Activated naive CD4-positive, alpha-beta T cell treated with Interleukin-2 at 50 U/mL for 16 hours (primary cell): ENCODE data around the gene HNRNPUL2.
"Not testable (repeated sequence)": the region's sequence is repeated elsewhere in the genome, so short reads cannot be mapped to it uniquely, and the experiment has no call there.

Experiments used
- DNase-seq: peaks from one replicate; pipeline ENCODE4 v3.0.0-alpha.2; 2020

The HNRNPUL2 gene

DNA sequence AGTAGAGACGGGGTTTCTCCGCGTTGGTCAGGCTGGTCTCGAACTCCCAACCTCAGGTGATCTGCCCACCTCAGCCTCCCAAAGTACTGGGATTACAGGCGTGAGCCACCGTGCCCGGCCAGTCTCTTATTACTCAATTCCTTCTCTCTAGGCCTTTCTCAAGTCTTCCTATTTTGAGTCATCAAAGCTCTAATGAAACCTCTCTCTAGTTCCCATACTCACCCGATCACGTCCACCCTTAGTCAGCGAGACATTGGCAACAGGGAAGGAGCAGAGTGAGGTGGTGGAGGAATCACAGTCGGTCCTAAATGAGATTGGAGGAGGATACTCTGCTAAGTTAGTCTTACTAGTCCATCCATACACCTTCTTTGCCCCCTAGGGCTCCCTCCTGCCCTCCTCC, 25.0 kb downstream of the HNRNPUL2 start:
- DNase-seq = no peak

DNA sequence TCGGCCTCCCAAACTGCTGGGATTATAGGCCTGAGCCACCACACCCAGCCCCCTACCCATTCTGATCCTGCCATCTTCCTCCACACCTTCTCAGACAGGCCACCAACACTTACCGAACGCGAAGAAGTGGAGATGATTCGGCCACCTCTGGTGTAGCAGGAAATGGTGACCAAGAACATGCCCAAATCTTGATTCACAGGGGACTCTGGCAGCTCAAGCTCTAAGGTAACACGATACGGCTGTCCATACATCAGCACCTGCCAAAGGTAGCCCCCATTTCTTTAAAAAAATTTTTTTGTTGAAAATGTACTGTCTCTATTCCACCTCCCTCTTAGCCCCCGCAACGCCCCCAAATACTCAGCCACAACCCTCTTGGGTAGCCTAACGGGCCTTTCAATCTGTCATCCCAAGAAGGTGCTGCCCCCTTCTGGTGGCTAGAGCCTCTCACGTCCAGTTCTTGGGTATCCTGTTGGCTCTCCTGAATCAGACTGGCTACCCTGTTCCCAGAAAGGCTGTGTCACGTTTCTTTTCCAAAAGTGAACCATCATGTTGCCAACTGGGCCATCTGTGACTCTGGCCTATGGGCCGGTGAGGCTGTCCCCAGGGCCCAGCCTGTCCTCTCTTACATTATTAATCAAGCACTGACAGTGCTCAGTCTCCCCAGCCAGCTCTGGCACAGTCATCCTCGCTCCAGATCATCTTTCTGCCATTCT, 32.6 kb downstream of the HNRNPUL2 start:
- DNase-seq = peak; percentile 77

DNA sequence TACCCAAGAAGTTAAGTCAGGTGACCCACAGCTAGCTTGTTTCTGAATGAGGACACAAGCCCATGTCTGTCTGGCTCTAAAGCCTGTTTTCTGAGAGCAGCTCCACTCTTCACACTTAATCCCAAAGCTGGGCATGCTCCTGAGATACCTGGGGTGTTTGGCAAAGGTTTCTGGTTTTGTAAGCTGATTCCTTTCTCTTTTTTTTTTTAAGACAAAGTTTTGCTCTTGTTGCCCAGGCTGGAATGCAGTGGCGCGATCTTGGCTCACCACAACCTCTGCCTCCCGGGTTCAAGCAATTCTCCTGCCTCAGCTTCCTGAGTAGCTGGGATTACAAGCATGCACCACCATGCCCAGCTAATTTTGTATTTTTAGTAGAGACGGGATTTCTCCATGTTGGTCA, 33.6 kb downstream of the HNRNPUL2 start:
- DNase-seq = not testable (repeated sequence)

DNA sequence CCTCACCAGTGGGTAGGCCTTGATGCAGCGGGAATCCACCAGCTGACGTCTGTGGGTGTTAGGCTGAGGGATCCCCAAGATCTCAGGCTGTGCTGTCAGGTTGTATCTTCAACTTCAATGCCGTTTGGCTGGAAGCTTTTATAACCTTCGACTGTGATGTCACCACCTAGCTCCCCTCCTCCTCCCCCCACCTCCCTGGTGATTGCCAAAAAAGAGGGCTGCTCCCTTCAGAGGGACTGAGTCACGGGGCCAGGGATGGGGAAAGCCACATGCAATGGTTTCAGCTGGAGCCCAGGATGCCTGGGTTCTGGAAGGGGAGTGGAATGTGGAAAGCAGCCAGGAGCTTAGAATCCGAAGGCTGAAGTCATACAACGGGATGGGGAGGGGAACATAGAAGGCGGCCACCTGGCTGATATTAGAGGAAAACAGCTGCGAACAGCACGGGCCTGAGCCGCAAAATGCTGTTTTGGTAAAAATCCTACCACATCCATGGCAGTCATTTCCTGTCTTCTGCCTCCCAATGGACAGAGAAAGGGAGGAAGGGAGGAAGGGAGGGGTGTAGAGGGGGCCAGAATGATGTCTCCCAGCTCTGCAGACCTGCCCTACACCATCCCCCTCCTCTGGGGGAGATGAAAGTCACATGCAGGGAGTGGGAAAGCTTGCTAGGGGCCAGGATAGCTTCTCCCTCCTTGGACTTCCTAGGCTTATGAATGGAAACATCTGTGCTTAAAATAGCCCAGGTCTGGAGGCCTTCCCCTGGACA, 37.7 kb downstream of the HNRNPUL2 start, which contains the start of gene LRRN4CL:
LRRN4CL (minus strand) TSS at position 110 of the 763 bp plus-strand sequence. CDS start 1,022 bp downstream, outside the sequence.
- no peak for DNase-seq

DNA sequence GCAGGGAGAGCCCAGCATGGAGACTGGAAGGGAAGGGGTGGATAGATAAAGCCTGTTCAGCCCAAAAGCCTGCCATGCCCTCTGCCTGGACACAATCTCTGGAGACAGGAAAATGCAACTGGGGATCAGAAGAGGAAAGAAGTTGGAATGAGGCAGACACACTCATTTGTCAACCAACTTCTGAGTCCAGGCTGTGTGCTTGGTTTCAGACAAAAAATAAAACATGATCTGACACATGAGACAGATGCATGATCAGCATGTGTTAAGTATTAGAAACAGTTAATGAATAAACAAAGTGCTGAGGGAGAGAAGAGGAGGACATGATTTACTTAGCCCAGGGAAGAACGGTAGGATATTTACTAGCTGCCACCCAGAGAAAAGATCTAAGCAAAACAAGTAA, 38.8 kb downstream of the HNRNPUL2 start:
- DNase-seq = no peak

DNA sequence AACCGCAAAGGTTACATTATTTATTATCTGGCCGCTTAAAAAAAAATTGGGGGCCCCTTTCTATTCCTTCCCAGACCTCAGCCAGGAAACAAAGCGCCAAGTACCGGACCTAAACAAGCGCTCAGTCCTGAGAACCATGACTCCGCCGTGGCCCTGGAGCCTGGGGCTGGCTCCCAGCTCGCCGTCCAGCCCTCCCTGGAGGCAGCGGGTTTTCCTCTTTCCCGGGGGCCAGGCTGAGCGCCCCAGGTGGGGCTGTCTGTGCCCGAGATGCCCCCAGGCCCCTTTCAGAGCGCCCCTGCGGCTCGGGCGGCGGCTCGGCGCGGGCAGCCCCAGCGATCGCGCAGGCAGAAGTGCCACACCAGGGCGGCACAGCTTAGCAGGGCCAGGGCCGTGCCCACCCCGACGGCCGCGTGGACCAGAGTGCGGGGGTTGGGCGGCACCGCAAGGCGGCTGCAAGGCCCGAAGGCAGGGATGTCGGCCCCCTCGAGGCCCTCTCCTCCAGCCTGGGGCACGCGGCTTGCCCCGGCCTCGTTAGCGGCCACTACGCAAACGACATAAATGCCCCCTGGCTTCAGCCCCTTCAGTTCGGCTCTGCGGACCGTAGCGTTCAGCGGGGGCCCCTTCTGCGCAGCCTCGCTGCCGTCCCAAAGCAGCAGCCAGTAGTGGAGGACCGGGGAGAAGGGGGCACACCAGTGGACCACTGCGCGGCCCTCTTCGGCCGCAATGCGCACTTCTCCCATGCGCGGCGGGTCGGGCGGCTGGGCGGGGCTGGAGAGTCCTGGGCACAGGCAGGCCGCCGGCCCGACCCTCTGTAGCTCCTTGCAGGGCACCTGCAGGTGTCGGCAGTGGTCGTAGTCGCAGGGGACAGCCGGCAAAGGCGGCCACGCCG, 39.5 kb downstream of the HNRNPUL2 start:
- DNase-seq = no peak

DNA sequence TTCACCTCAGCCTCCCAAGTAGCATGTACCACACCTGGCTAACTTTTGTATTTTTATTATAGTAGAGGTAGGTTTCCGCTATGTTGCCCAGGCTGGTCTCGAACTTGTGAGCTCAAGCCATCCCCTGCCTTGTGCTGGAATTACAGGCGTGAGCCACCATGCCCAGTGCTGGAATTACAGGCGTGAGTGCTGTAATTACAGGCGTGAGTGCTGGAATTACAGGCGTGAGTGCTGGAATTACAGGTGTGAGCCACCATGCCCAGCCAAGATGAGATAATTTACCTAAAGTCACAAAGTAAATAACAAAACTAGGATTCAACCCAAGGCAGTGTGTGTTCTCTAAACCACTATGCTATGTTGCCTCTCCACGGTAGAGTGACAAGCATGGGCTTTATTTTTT, 44.7 kb downstream of the HNRNPUL2 start:
- no peak for DNase-seq

DNA sequence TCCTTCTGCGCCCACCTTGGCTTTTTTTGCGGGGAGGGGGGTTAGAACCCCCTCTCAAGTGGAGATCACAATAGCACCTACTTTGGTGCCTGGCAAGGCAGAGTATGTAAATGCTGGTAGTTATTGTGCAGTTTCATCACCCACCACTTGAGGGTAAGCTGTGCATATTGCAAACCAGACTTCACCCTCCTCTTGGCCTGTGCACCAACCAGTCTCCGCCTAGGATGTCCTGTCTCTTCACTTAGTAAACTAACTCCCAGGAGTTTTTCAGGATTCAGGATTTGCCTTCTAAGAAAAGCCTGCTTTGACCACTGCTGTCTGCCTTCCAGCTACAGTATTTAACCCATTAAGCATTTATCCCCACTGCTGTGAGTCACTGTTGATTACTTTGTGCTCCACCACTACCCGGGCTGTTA, 46.4 kb downstream of the HNRNPUL2 start:
- peak; percentile 33 for DNase-seq

DNA sequence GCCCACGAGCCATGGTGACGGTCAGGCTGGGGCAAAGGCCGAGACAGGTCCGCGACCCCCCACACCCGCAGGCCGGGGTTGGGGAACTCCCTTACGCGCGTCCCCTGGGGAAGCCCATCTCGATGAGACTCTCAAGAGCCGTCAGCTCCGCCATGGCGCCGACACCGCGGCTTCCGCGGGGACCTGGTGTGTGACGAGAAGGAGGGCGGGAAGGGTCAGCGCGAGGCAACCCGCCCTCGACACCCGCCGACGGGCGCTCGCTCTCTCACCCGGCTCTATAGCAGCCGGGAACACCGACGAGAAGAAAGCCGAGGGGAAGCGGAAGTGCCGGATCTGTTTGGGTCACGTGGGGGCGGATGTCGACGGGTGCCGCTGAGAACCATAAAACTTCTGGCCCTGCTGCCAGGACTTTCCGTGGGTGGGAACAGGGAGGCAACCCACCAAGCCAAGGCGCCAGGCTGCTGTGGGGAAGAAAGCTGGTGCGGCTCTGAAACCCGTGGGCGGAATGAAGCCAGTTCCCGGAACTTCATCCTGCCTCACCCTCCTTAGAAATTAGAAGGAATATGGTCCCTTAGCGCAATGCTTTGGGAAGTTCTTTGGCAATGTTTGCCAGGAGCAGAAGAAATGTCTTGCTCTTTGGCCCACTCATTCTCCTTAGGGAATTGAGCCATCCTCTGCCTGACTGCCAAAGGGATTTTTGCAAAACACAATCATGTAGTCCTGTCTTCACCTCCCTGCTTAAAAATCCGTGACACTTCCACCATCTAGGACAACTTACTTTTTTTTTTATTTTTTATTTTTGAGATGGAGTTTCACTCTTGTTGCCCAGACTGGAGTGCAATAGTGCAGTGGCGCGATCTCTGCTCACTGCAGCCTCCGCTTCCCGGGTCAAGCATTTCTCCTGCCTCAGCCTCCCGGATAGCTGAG, 48.2 kb downstream of the HNRNPUL2 start, which contains the start of gene UBXN1:
UBXN1 (minus strand) TSS at position 304 of the 927 bp plus-strand sequence; CDS start at position 154, 150 bp downstream.
- DNase-seq = peak; percentile 88

DNA sequence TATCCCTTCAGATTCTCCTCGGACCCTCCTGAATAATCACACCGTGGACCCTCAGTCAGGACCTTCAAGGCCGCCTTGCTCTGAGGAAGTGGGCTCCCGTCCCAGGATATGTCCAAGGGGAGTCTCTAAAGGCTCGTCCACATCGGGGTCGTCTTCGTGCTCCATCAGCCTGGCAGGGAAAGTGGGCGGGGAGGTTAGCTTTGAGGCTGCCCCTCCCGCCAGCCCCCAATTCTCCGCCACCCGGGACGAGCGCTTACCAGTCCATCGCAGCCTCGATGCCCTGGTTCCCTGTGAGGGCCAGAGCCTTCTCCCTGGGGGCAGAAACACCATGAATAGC, 48.9 kb downstream of the HNRNPUL2 start:
- no peak for DNase-seq

DNA sequence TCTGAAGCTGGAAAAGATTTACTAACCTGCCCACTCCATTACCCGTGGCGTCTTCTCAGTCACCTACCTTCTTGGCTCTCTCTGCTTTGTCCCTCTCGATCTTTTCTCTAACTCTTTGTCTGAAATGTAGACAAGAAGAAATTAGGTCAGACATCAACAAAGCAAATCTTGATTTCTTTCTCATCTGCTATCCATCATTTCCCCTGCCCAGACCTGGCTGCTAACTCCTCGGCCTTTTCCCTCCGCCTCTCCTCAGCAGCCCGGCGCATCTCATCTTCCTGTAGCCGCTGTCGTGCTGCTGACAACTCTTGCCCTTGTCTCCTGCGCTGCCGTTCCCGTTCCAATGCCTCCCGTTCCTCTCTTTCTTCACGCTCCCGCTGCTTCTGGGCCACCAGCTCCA, 49.5 kb downstream of the HNRNPUL2 start:
- no peak for DNase-seq

DNA sequence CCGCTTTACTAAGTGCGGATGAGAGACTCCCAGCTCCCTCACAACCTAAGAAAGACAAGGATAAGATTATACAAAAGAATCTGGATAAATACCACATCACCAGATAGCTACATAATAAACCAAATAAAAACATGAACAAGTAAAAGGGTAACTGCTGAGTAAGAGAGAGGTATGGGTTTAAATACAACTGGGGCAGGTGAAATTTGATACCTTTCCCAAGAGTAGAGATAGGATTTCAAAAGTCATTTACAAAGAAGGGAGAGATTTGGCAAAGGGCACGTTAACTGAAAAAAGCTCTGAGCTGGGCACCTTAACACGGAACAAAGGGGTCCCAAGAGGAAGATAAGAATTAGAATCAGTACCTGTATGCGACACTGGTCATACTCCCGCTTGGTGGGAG, 50.1 kb downstream of the HNRNPUL2 start:
- no peak for DNase-seq

DNA sequence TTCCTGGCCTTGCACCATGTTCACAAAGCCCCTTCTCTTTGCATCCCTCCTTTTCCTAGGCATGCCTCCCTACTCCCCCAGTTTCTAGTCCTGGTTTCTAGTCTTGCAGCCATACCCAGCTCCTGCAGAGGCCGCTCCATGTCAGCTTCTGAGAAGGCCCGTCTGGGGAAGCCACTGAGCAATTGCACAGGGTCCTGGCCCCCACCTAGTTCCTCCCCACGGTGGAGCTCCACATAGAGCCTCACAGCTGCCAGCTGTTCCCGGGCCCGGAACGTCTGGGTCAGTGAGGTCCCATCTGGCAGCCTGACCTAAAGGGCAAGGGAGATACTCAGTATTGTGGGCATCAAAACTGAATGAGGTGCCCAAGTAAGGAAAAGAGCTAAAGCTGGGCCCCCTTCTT, 50.6 kb downstream of the HNRNPUL2 start:
- no peak for DNase-seq

DNA sequence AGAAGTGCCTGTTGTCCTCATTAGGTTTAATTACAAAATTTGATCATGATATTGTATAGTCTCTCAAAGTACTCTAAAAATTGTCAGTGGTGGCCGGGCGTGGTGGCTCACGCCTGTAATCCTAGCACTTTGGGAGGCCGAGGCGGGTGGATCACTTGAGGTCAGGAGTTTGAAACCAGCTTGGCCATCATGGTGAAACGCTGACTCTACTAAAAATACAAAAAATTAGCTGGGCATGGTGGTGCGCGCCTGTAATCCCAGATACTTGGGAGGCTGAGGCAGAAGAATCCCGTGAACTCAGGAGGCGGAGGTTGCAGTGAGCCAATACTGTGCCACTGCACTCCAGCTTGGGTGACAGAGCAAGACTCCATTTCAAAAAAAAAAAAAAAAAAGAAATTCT, 51.8 kb downstream of the HNRNPUL2 start:
- DNase-seq = not testable (repeated sequence)

DNA sequence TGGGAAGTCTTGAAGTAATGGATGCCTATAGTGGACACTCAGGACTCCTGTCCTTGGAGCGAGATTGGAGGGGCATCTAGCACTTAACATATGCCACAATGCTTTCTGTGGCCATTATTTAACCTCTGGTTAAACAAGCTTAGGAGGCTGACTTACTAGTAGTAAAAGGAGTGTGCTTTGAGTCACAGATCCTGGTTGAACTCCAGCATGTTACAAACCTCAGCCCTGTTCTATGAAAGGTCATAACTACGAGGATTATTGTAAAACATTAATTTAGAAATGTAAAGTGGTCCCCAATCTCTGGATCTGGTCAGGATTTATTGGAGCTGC, 54.1 kb downstream of the HNRNPUL2 start:
- DNase-seq = no peak

DNA sequence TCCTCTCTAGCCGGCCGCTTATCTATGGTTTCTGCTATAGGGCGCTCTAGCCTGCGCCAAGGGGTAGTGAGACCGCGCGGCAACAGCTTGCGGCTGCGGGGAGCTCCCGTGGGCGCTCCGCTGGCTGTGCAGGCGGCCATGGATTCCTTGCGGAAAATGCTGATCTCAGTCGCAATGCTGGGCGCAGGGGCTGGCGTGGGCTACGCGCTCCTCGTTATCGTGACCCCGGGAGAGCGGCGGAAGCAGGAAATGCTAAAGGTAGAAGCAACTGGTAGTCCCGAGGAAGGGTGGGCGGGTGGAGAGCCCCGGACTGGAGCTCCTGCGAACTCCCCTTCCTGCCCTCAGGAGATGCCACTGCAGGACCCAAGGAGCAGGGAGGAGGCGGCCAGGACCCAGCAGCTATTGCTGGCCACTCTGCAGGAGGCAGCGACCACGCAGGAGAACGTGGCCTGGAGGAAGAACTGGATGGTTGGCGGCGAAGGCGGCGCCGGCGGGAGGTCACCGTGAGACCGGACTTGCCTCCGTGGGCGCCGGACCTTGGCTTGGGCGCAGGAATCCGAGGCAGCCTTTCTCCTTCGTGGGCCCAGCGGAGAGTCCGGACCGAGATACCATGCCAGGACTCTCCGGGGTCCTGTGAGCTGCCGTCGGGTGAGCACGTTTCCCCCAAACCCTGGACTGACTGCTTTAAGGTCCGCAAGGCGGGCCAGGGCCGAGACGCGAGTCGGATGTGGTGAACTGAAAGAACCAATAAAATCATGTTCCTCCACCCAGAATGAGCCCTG, 55.5 kb downstream of the HNRNPUL2 start, which contains the start of the genes LBHD1 and UQCC3:
LBHD1 (minus strand) TSS at position 660 of the 782 bp plus-strand sequence. CDS start 2,236 bp downstream, outside the sequence.
UQCC3 (plus strand) TSS at position 66 of the 782 bp plus-strand sequence; CDS start at position 139, 73 bp downstream.
- peak; percentile 86 for DNase-seq

DNA sequence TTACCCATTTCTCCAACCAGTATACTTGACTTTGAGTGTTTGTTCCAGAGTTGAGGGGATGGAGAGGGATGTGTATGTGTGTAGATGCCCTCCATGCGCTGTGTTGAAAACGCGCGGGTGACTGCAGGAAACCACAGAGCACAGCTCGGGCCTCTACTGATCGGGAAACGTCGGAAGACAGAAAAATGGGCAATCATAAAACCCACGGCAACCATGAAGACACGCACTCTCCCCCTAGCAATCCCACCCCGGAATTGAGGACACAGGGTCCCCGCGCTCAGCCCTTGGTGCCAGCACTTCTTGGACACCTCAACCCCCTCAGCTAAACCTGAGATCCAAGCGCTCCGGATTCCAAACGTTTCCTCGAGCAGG, 56.0 kb downstream of the HNRNPUL2 start:
- no peak for DNase-seq

DNA sequence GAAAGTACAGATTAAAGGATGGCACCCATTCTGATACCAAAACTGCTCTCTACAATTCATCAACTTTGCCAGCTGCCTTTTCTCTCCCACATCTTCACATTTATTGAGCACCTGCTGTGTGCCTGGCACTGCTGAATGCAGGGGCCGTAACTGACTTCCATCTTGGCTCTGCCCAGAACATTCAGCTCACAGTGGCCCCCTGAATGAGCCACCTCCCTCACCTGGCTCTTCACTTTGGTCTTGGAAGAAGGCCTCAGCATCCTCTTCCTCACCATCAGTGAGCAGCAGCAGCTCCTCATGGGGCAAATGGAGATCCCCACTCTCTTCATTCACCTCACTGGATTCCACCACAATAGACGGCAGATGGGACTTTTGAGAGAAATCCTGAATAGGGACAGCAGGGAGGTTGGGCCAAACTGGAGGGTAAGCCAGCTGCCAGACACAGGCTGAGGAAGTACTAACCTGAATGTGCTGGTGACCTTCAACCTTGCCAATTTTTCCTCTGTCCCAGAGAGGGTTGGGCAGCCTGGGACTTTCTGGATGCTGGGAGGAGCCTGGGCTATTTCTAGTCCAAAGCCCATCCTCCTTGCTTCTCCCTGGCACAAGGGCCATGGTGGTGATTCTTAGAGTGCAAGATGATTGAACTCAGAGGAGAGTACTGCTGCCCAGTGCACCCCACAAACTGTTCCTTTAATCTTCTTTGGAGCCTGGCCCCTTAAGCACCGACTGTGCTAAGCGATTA, 57.7 kb downstream of the HNRNPUL2 start:
- no peak for DNase-seq

DNA sequence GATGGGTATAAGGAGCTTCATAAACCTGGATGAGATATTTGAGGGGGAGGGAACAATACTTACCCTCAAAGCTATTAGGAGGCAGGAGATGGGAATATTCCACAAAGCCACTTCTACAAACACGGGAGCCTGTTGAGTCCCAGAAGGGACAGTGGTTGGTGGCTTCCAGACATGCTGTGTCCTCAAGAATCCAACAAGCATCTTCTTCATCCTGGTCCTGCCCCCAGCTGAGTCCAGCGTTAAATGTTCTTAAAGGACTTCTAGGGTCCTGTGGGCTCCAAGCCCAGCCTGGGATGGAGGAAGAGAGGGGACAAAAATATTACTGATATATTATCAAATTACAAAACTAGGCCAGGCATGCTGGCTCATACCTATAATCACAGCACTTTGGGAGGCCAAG, 59.8 kb downstream of the HNRNPUL2 start:
- no peak for DNase-seq

DNA sequence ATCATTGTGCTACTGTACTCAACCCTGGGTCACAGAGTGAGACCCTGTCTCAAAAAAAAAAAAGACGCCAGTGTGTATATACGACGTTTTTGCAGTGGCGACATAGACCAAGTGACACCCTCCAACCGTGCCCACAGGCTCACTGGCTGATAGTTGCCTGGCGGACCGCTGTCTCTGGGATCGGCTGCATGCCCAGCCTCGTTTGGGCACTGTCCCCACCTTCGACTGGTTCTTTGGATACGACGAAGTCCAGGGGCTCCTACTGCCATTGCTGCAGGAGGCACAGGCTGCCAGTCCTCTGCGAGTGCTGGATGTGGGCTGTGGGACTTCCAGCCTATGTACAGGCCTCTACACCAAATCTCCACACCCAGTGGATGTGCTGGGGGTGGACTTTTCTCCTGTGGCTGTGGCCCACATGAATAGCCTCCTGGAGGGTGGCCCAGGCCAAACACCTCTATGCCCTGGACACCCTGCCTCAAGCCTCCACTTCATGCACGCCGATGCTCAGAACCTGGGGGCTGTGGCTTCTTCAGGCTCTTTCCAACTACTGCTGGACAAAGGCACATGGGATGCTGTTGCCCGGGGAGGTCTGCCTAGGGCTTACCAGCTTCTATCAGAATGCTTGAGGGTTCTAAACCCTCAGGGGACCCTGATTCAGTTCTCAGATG, 60.9 kb downstream of the HNRNPUL2 start:
- no peak for DNase-seq
